Effector memory CD4-positive, alpha-beta T cell (primary cell): ENCODE results near the gene STRIP2.
"Not testable (repeated sequence)": the region's sequence is repeated elsewhere in the genome, so short reads cannot be mapped to it uniquely, and the experiment has no call there.

Experiments
- DNase-seq, 3 donors: peaks; one replicate each; pipeline ENCODE4 v3.0.0-alpha.2; 2020
- H3K27ac ChIP-seq: 2 replicates; pipeline ENCODE4 v1.7.0; 2013; ENCODE audit warnings: mild to moderate bottlenecking, low read length, moderate library complexity; ENCODE audit not compliant: insufficient read depth, poor library complexity, severe bottlenecking
- H3K27me3 ChIP-seq: replicated peaks from 2 replicates; pipeline ENCODE4 v1.7.0; 2013; ENCODE audit warnings: mild to moderate bottlenecking, low read length; ENCODE audit not compliant: insufficient read depth, control insufficient read depth, poor library complexity, severe bottlenecking
- H3K36me3 ChIP-seq: 2 replicates; pipeline ENCODE4 v1.7.0; 2013; ENCODE audit warnings: mild to moderate bottlenecking, low read length, moderate library complexity; ENCODE audit not compliant: control insufficient read depth, insufficient read depth
- H3K4me1 ChIP-seq: 2 replicates; pipeline ENCODE4 v1.7.0; 2013; ENCODE audit warnings: low read length, mild to moderate bottlenecking; ENCODE audit not compliant: control insufficient read depth, insufficient read depth, poor library complexity, severe bottlenecking
- H3K4me3 ChIP-seq: 2 replicates; pipeline ENCODE4 v1.7.0; 2013; ENCODE audit warnings: low read length, low read depth, mild to moderate bottlenecking; ENCODE audit not compliant: insufficient read depth, poor library complexity, severe bottlenecking
- H3K9me3 ChIP-seq: 2 replicates; pipeline ENCODE4 v1.7.0; 2013; ENCODE audit warnings: mild to moderate bottlenecking, low read length, moderate library complexity; ENCODE audit not compliant: control insufficient read depth

The STRIP2 gene

GRCh38 chr7:129437190-129437589 lies 3.0 kb downstream of the STRIP2 start:
- H3K27ac ChIP-seq: no peak overlapping the region
- no peaks in the 10 kb centered on the region for H3K36me3 ChIP-seq
- H3K27me3 ChIP-seq: peaks cover 14% of the 10 kb centered on the region

GRCh38 chr7:129438281-129438838 lies 4.1 kb downstream of the STRIP2 start:
- H3K4me3 ChIP-seq: no peak overlapping the region
- no peaks in the 10 kb centered on the region for H3K36me3 ChIP-seq
- H3K4me1 ChIP-seq: peaks cover 6% of the 10 kb centered on the region
- DNase-seq: no peak
- no peak overlapping the region for H3K27ac ChIP-seq
- no peaks in the 10 kb centered on the region for H3K9me3 ChIP-seq
- peaks cover 14% of the 10 kb centered on the region for H3K27me3 ChIP-seq

More at GRCh38 chr7:129437190-129437589, 3.0 kb downstream of the STRIP2 start:
- Histone ChIP-seq H3K4me3 (no peak overlapping the region), H3K4me1 (peaks cover 6% of the 10 kb centered on the region), H3K9me3 (no peaks in the 10 kb centered on the region)
- no peak for DNase-seq

DNA sequence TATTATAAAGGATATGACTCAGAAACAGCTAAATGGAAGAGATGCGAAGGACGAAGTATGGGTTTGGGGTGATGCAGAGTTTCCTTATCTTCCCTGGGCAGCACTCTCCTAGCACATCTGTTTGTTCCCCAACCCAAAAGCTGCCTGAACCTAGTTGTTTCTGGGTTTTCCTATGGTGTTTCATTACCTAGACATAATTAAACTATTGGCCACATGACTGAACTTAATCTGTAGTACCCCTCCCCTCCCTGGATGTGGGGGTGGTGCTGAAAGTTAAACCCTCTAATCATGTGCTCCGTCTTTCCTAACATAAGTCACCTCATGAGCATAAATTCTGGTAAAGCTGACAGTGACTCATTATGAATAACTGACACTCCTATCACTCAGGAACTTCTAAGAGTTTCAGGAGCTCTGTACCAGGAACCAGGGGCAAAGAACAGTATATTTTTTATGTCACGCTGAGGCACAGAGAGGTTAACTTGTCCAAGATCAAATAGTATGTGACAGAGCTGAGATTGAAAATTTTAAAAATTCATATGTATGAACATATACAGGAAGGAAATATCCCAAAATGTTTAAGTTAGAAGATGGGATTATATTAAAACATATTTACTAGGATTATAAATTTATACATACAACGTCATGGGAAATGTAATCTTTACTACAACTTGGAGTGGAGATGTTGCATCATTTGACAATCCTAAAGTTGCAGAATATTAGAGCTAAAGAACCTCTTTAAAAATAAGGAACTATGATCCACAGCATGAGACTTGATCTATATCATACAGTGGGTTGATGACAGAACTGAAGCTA lies 4.8 kb downstream of the STRIP2 start:
- H3K4me1 ChIP-seq: peaks cover 6% of the 10 kb centered on the region
- H3K9me3 ChIP-seq: no peaks in the 10 kb centered on the region
- H3K27ac ChIP-seq: no peak overlapping the region
- peaks cover 14% of the 10 kb centered on the region for H3K27me3 ChIP-seq
- no peaks in the 10 kb centered on the region for H3K36me3 ChIP-seq
- DNase-seq: no peak
- no peak overlapping the region for H3K4me3 ChIP-seq

GRCh38 chr7:129439963-129440625 lies 5.9 kb downstream of the STRIP2 start:
- Histone ChIP-seq H3K27me3 (peaks cover 12% of the 10 kb centered on the region), H3K27ac (no peak overlapping the region), H3K9me3 (no peaks in the 10 kb centered on the region), H3K4me3 (no peak overlapping the region), H3K36me3 (no peaks in the 10 kb centered on the region), H3K4me1 (peaks cover under 1% of the 10 kb centered on the region)
- no peak for DNase-seq

GRCh38 chr7:129443612-129444011 lies 9.4 kb downstream of the STRIP2 start:
- Histone ChIP-seq H3K36me3 (no peaks in the 10 kb centered on the region), H3K27me3 (no peaks in the 10 kb centered on the region), H3K9me3 (no peaks in the 10 kb centered on the region), H3K4me1 (no peaks in the 10 kb centered on the region), H3K4me3 (no peak overlapping the region), H3K27ac (no peak overlapping the region)
- no peak for DNase-seq

DNA sequence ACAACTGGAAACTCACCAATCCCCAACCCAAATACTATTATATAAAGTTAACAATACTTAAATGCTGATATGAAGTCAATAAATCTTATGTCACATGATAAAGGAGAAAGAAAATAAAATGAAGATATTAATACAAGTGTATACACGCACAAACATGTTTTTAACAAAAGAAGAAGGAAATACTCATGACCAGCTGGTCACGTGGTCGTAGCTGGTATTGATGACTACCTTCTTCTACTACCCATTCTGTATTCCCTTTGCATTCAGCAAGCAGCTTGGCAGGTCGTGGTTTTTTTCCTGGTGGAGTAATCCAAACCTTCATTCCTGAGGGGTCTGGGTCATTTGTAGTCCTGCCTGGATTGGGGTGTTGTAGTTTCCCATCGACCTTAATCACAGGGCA lies 10.5 kb downstream of the STRIP2 start:
- not testable (repeated sequence) for H3K36me3 ChIP-seq, DNase-seq

DNA sequence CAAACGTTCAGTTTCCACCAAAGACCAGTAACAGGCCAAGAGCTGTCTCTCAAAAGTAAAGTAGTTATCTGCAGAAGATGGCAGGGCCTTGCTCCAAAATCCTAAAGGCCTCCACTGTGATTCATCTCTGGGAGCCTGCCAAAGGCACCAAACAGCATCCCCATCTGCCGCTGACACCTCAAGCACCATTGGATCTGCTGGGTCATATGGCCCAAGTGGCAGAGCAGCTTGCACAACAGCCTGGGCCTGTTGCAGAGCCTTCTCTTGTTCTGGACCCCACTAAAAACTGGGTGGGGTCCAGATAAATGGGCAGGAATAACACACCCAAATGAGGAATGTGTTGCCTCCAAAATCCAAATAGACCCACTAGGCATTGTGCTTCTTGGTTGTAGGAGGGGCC lies 12.7 kb downstream of the STRIP2 start:
- H3K27ac ChIP-seq, DNase-seq, H3K36me3 ChIP-seq: not testable (repeated sequence)

More for the DNA sequence above, 10.5 kb downstream of the STRIP2 start:
- H3K27ac ChIP-seq, H3K4me1 ChIP-seq, H3K9me3 ChIP-seq, H3K27me3 ChIP-seq, H3K4me3 ChIP-seq: not testable (repeated sequence)

GRCh38 chr7:129447445-129447844 lies 13.2 kb downstream of the STRIP2 start:
- not testable (repeated sequence) for H3K27ac ChIP-seq, H3K4me3 ChIP-seq, H3K27me3 ChIP-seq, H3K4me1 ChIP-seq, DNase-seq, H3K9me3 ChIP-seq, H3K36me3 ChIP-seq

More for the DNA sequence above, 12.7 kb downstream of the STRIP2 start:
- H3K4me3 ChIP-seq, H3K4me1 ChIP-seq, H3K27me3 ChIP-seq, H3K9me3 ChIP-seq: not testable (repeated sequence)

- not testable (repeated sequence) for H3K27me3 ChIP-seq, DNase-seq, H3K27ac ChIP-seq, H3K4me3 ChIP-seq, H3K36me3 ChIP-seq, H3K4me1 ChIP-seq, H3K9me3 ChIP-seq
These were observed 14.4 kb downstream of the STRIP2 start for GRCh38 chr7:129448608-129449007.

DNA sequence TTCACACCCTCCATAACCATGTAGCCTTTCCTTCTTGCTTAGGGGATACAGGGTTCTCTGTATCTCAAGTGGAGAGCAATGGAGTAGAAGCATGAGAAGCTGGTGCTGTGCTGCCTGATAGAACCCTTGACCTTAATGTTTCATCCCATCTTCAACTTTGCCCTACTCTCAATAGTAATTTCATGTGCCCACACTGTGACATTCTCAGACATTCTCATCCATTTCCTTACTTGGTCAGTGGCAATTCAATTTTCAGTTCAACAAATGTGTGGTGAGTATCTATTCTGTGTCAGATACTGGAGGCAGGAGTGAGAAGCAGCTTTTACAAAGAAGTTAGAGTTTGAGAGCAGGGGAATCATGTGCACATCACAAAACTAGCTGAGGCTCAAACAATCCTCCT lies 16.1 kb downstream of the STRIP2 start:
- Histone ChIP-seq H3K27ac (no peak overlapping the region), H3K9me3 (no peaks in the 10 kb centered on the region), H3K4me1 (no peaks in the 10 kb centered on the region), H3K36me3 (no peaks in the 10 kb centered on the region), H3K4me3 (no peak overlapping the region), H3K27me3 (no peaks in the 10 kb centered on the region)
- no peak for DNase-seq
